Measurements from ENCODE around the gene C1orf21. TPM values are rescaled to one million over a fixed set of nuclear protein-coding genes. Genes with fewer than 3 reads are reported as not detected.

C1orf21 gene
- polyA plus RNA-seq, 3 donors, result 0.23 to 1.1 (median 0.28) TPM

DNA sequence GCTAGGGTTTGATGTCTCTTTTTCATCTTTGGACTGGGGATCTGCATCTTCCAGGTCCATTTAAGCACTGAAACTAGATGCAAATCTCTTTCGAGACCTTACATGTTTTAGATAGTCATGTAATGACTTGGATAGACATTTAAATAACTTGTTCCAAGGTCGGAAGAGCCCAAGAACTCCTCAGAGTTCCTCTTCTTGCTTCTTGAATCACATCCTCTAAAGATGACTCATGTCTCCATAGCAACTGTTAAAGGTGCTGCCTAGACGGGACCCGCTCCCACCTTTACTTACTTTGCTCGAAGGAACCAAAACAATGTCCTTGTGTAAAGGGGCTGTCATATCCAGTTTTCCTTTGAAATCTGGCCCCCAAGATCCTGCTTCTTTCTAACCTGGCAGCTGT, 237.8 kb downstream of the C1orf21 start:
- Histone ChIP-seq H3K9ac (ENCODE audit: insufficient read depth, low read length, poor library complexity, severe bottlenecking) (no peak overlapping the region), H3K4me1 (ENCODE audit: control insufficient read depth in 1 of 2, insufficient read depth in 2 of 2, low read length in 2 of 2) (peaks cover 8 to 12% of the 10 kb centered on the region in 2 donors), H3K36me3 (replicated peaks in 1 of 2; ENCODE audit: control insufficient read depth in 1 of 2, insufficient read depth in 2 of 2, low read length in 2 of 2) (no peaks in the 10 kb centered on the region), H3K4me3 (replicated peaks in 1 of 3; ENCODE audit: low read depth in 2 of 3, low read length in 3 of 3) (no peak overlapping the region), H3K9me3 (replicated peaks in 1 of 2; ENCODE audit: control insufficient read depth in 1 of 2, insufficient read depth in 1 of 2, low read length in 2 of 2) (no peaks in the 10 kb centered on the region), H3K27me3 (ENCODE audit: control insufficient read depth in 2 of 2, insufficient read depth in 2 of 2, low read length in 2 of 2) (no peaks in the 10 kb centered on the region), H3K4me2 (replicated peaks; ENCODE audit: extremely low read depth, low read length, poor library complexity, severe bottlenecking) (no peak overlapping the region), H2AFZ (ENCODE audit: insufficient read depth, low read depth, low read length, poor library complexity, severe bottlenecking) (no peak overlapping the region), H3K27ac (ENCODE audit: low read depth in 1 of 2, low read length in 2 of 2) (no peak overlapping the region), H4K20me1 (ENCODE audit: insufficient read depth, low read length) (no peaks in the 10 kb centered on the region), H3K79me2 (ENCODE audit: insufficient read depth, low read length) (no peaks in the 10 kb centered on the region)
- Mint-ChIP-seq H3K4me3 (no peak overlapping the region), H3K36me3 (no peaks in the 10 kb centered on the region), H3K4me1 (peaks cover 23% of the 10 kb centered on the region), H3K27ac (peak overlapping the region in 1 of 7 donors; percentile 26), H3K9me3 (no peaks in the 10 kb centered on the region), H3K27me3 (ENCODE audit: low read depth in 3 of 3) (peaks cover 0 to 1% (median 0%) of the 10 kb centered on the region in 3 donors)
- WGBS (ENCODE audit: insufficient coverage), result 33% methylated on average over 1 of the region's 5 CpGs
- intact Hi-C loops (cut with micrococcal nuclease), result no loop called here
- DNase-seq, result peak in 2 of 3 donors; percentile 41 to 66
- TF ChIP-seq, protein P1, sequence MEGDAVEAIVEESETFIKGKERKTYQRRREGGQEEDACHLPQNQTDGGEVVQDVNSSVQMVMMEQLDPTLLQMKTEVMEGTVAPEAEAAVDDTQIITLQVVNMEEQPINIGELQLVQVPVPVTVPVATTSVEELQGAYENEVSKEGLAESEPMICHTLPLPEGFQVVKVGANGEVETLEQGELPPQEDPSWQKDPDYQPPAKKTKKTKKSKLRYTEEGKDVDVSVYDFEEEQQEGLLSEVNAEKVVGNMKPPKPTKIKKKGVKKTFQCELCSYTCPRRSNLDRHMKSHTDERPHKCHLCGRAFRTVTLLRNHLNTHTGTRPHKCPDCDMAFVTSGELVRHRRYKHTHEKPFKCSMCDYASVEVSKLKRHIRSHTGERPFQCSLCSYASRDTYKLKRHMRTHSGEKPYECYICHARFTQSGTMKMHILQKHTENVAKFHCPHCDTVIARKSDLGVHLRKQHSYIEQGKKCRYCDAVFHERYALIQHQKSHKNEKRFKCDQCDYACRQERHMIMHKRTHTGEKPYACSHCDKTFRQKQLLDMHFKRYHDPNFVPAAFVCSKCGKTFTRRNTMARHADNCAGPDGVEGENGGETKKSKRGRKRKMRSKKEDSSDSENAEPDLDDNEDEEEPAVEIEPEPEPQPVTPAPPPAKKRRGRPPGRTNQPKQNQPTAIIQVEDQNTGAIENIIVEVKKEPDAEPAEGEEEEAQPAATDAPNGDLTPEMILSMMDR (IDR thresholded peaks at IDR 0.05), result no peak

DNA sequence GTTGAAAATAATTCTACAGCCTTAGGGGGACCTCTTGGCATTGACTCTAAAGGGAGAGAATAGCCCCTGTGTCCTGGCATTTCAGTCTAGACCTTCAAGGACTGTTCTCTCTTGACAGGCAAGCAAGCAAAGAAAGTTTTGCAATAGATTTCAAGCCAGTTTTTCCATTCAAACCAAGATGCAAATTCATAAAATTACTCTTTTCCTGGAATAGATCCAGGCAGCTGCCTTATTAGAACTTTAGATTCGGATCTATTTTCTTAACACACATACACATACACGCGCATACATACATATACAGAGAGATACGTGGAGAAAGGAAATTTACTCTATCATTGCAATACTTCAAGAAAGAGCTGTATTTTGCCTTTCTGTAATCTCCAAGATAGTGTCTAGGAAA, 238.4 kb downstream of the C1orf21 start:
- DNase-seq, result no peak
- Mint-ChIP-seq H3K4me1 (peaks cover 27% of the 10 kb centered on the region), H3K36me3 (no peaks in the 10 kb centered on the region), H3K27ac (no peak overlapping the region), H3K4me3 (no peak overlapping the region), H3K27me3 (ENCODE audit: low read depth in 3 of 3) (peaks cover 0 to 1% (median 0%) of the 10 kb centered on the region in 3 donors), H3K9me3 (no peaks in the 10 kb centered on the region)
- no peak overlapping the region for H3K27ac ChIP-seq (ENCODE audit: low read depth in 1 of 2, low read length in 2 of 2)
- H3K4me2 ChIP-seq (replicated peaks; ENCODE audit: extremely low read depth, low read length, poor library complexity, severe bottlenecking), result no peak overlapping the region
- H2AFZ ChIP-seq (ENCODE audit: insufficient read depth, low read depth, low read length, poor library complexity, severe bottlenecking), result no peak overlapping the region
- H3K4me3 ChIP-seq (replicated peaks in 1 of 3; ENCODE audit: low read depth in 2 of 3, low read length in 3 of 3), result no peak overlapping the region
- intact Hi-C loops (cut with micrococcal nuclease), result no loop called here
- H3K27me3 ChIP-seq (ENCODE audit: control insufficient read depth in 2 of 2, insufficient read depth in 2 of 2, low read length in 2 of 2), result no peaks in the 10 kb centered on the region
- H3K4me1 ChIP-seq (ENCODE audit: control insufficient read depth in 1 of 2, insufficient read depth in 2 of 2, low read length in 2 of 2), result peaks cover 14% of the 10 kb centered on the region in 2 donors
- no peak overlapping the region for H3K9ac ChIP-seq (ENCODE audit: insufficient read depth, low read length, poor library complexity, severe bottlenecking)
- H3K9me3 ChIP-seq (replicated peaks in 1 of 2; ENCODE audit: control insufficient read depth in 1 of 2, insufficient read depth in 1 of 2, low read length in 2 of 2), result no peaks in the 10 kb centered on the region
- H4K20me1 ChIP-seq (ENCODE audit: insufficient read depth, low read length), result no peaks in the 10 kb centered on the region
- no CpG with 5 or more reads among the region's 4 CpGs for WGBS (ENCODE audit: insufficient coverage)
- TF ChIP-seq, protein P1 (IDR thresholded peaks at IDR 0.05), result no peak
- H3K79me2 ChIP-seq (ENCODE audit: insufficient read depth, low read length), result no peaks in the 10 kb centered on the region
- no peaks in the 10 kb centered on the region for H3K36me3 ChIP-seq (replicated peaks in 1 of 2; ENCODE audit: control insufficient read depth in 1 of 2, insufficient read depth in 2 of 2, low read length in 2 of 2)
